Eye (tissue), 1 donor: Measurements from ENCODE around the gene CD93.

Experiments
- DNase-seq: peaks from one replicate; pipeline ENCODE4 v3.0.0-alpha.2; 2015

CD93 gene

DNA sequence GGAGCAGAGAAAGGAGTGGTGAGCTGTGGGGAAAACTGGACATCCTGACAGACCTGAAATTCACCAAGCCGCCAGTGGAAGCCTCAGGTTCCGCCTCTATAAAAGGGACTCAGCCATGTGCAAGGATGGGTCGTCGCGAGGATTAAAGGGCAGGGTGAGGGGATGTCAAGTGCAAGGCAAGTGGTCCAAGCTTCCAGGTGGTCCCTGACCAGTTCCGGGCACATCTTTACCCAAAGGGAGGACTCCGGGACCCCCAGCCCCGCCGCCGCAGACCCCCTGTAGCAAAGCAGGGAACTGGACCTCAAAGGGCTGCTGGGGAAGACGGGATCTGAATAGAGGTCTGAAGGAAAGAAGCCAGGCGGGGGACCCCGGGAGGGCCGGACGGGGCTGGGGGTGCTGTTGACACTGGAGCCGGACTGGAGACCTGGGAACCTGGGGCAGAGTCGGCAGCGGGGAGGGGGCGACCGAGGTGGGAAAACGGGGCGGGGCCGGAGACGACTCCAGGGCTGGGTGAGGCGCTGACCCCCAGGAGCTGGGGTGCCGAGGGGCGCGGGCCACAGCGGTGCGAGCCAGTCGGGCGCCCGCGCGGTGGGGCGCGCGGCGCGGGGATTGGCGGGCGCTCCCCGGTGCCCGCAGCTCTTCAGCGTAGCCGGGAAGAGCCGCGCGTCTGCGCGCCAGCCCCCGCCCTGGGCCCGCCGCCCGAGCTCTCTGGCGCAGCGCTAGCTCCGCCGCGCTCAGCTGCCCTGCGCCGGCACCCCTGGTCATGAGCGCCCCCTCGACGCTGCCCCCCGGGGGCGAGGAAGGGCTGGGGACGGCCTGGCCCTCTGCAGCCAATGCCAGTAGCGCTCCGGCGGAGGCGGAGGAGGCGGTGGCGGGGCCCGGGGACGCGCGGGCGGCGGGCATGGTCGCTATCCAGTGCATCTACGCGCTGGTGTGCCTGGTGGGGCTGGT, 51.1 kb downstream of the CD93 start, which contains the start of gene SSTR4:
SSTR4 (plus strand) TSS at position 592 of the 951 bp plus-strand sequence; CDS start at position 764, 172 bp downstream.
- DNase-seq: peak; percentile 50

DNA sequence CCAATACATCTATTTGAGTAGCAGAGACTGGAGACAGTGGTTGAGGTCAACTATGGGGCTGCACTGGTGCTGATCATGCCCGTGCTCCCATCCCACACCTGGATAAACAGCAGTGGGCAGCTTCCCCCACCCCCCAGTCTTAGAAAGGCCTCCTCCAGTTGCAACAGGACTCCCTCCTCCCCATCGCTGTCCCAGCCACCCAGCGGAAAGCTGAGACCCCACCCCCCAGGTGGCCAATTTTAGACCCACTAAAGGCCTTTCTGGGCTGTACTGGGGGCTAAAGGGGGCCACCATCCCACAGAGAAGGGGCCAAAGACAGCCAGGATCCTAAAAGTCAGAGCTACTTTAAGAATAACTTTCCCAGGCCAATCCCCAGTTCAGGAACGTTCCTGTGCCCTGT, 52.2 kb downstream of the CD93 start:
- no peak for DNase-seq

DNA sequence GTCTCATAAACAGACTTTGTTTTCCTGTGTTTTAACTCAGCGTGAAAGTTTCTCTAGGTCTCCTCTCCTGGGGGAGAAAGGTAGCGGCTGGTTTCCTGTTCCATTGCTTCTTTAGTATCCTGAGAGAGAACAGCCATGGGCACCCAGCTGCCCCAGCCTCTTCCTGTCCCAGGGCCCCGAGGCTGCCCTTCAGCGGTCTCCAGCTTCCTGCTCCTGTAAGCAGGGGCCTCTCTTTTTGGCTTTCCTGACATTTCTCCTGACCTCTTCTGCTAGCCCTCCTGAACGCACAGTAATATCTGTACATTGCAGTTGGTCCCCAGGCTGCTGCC, 53.4 kb downstream of the CD93 start:
- DNase-seq: no peak

DNA sequence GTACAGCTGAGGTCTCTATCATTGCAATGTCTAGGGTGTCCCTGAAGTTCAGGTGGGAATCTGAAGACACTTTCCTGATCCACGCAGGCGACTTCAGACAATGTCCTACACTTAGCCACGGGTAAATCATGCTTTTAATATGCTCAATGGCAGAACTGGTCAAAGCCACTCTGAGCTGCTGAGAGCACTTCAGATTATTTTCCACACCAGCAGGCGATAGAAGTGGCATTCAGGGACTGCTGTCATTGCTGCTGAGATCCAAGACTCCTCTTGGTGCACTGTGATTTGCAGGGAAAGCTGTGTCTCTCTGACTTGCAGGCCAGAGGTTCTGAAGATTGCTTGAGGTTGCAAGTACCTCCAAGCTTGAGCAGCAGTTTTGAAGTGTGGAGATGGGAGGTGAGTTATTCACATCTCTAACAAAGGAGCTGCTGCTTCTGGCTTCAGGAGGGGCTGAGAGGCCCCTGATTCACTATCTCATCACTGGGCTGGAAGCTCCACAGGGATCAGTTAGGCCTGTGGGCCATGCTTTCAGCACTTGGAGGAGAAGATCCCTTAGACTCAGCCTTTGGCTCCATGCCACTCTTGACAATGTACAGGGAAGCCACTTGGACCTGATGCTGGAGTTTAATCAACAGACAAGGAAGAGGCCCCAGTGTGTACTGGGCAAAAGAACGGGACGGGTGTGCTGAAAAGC, 53.9 kb downstream of the CD93 start:
- peak; percentile 12 for DNase-seq

DNA sequence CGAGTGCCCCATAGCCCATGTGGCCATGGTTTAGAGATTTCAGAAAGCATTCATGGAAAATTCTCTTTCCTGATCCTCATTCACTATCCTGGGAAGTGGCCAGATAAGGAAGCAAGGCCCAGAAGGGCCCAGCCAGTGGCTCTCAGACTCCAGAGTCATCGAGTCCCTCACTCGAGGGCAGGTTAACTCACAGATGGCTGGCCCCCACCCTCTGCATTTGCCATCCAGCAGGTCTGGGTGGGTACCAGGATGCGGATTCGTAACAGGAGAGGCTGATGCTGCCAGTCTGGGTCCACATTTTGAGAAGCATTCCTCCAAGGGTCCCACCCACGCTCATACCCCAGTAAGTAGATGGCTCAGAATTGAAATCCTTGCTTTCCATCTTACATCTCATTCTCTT, 54.8 kb downstream of the CD93 start:
- no peak for DNase-seq
